HepG2 (cell line): ENCODE data around the gene TBC1D5. TPM values are rescaled to one million over a fixed set of nuclear protein-coding genes. Genes with fewer than 3 reads are reported as not detected.

Experiments
- ATAC-seq: fragments of 200-7000 bp; cut with Tn5 transposase; 3 replicates; pipeline ENCODE4 v1.9.1; 2020; ENCODE audit warnings: mild to moderate bottlenecking, moderate library complexity
- BruUV-seq: library from RNA; stranded (reverse); fragments of 400-500 nt; replicated peaks from 2 replicates; lab custom pipeline; 2021; lab: Mats Ljungman, UMichigan
- CTCF ChIA-PET: fragments of 300-600 bp; formaldehyde crosslinking; extraction: SDS; loops from one replicate; lab custom pipeline; 2021; ENCODE audit warnings: low total read pairs, inconsistent platforms, low intra/inter-chr PET ratio; lab: Yijun Ruan, JAX
- POLR2A ChIA-PET: fragments of 350-600 bp; sonication (Branson Sonifier 250); formaldehyde crosslinking; loops from one replicate; lab custom pipeline; 2020; ENCODE audit warnings: antibody characterized with exemption, inconsistent platforms; lab: Yijun Ruan, JAX
- DNase-seq: peaks from one replicate; pipeline ENCODE4 v3.0.0-alpha.2; 2015; ENCODE audit warnings: low spot score
- FAIRE-seq: peaks from 3 replicates; lab custom pipeline; 2011; peaks lifted over from hg19 to GRCh38; lab: Jason Lieb, UNC
- H2AFZ ChIP-seq: one replicate; pipeline ENCODE4 v1.6.1; 2011; ENCODE audit warnings: low read length, inconsistent platforms
- H3K27ac ChIP-seq: fragments of 300-600 bp; 3 replicates; pipeline ENCODE4 v1.8.0; 2011; ENCODE audit warnings: mixed run types, mild to moderate bottlenecking, mixed read lengths, low read length, inconsistent platforms; ENCODE audit not compliant: insufficient read depth; ENCODE audit errors: extremely low read length
- H3K27me3 ChIP-seq, 2 experiments: fragments of 200-600 bp in 1 of 2; 2 replicates in 1 of 2; 3 replicates in 1 of 2; pipeline versions ENCODE4 v1.6.0 to v1.8.0; 2011; ENCODE audit warnings: low read length in 2 of 2, mild to moderate bottlenecking in 2 of 2, moderate library complexity in 2 of 2, inconsistent platforms in 1 of 2; ENCODE audit not compliant: insufficient read depth in 2 of 2, control insufficient read depth in 1 of 2
- H3K36me3 ChIP-seq, 2 experiments: fragments of 200-600 bp in 1 of 2; replicated peaks in 1 of 2; 2 replicates in 1 of 2; 3 replicates in 1 of 2; pipeline versions ENCODE4 v1.5.1 to v1.8.0; 2011; ENCODE audit warnings: low read length in 2 of 2, inconsistent platforms in 1 of 2; ENCODE audit not compliant: insufficient read depth in 2 of 2, control insufficient read depth in 1 of 2
- H3K4me1 ChIP-seq: 2 replicates; pipeline ENCODE4 v1.5.1; 2012; ENCODE audit warnings: low read length, inconsistent platforms; ENCODE audit not compliant: insufficient read depth
- H3K4me2 ChIP-seq: 2 replicates; pipeline ENCODE4 v1.6.0; 2011; ENCODE audit warnings: low read depth, low read length, inconsistent platforms
- H3K4me3 ChIP-seq, 3 experiments: fragments of 200-600 bp in 1 of 3; sonication (generic), shearing (Covaris generic) in 1 of 3; replicated peaks in 1 of 3; 2 replicates each; pipeline ENCODE4 v1.5.1; 2011 to 2016; ENCODE audit warnings: low read length in 3 of 3, inconsistent platforms in 2 of 3, low read depth in 2 of 3, mild to moderate bottlenecking in 2 of 3, control low read depth in 1 of 3, mixed read lengths in 1 of 3; ENCODE audit not compliant: insufficient read depth in 1 of 3
- H3K79me2 ChIP-seq: one replicate; pipeline ENCODE4 v1.6.1; 2011; ENCODE audit warnings: low read length, inconsistent platforms; ENCODE audit not compliant: insufficient read depth
- H3K9ac ChIP-seq: 2 replicates; pipeline ENCODE4 v1.6.0; 2011; ENCODE audit warnings: mild to moderate bottlenecking, low read depth, low read length, inconsistent platforms; ENCODE audit not compliant: insufficient read depth
- H3K9me3 ChIP-seq: 2 replicates; pipeline ENCODE4 v1.5.1; 2012; ENCODE audit warnings: mild to moderate bottlenecking, low read length
- H4K20me1 ChIP-seq: 2 replicates; pipeline ENCODE4 v1.6.0; 2011; ENCODE audit warnings: inconsistent platforms, mild to moderate bottlenecking, low read length, moderate library complexity; ENCODE audit not compliant: insufficient read depth
- STAT6 ChIP-seq: sonication (generic); formaldehyde crosslinking; IDR thresholded peaks from 2 replicates; pipeline ENCODE4 v1.4.0; 2020; ENCODE audit warnings: missing genetic modification reagents, mild to moderate bottlenecking, borderline replicate concordance
- TBX3 ChIP-seq: fragments of 450-650 bp; IDR thresholded peaks from 2 replicates; pipeline ENCODE4 v1.6.1; 2017; ENCODE audit warnings: antibody characterized with exemption, mild to moderate bottlenecking, inconsistent platforms, borderline replicate concordance
- ZBTB25 ChIP-seq: IDR thresholded peaks from 2 replicates; pipeline ENCODE4 v1.6.1; 2018; ENCODE audit warnings: missing genetic modification reagents
- ZNF251 ChIP-seq: sonication (generic); formaldehyde crosslinking; IDR thresholded peaks from 2 replicates; pipeline ENCODE4 v1.9.0; 2021; ENCODE audit warnings: mild to moderate bottlenecking, missing genetic modification reagents
- ZNF282 ChIP-seq: fragments of 450-650 bp; IDR thresholded peaks from 2 replicates; pipeline ENCODE4 v1.6.1; 2018; ENCODE audit not compliant: partially characterized antibody
- ZNF552 ChIP-seq: sonication (generic); formaldehyde crosslinking; IDR thresholded peaks from 2 replicates; pipeline ENCODE4 v1.9.0; 2022; ENCODE audit warnings: missing genetic modification reagents, mild to moderate bottlenecking, borderline replicate concordance
- ZNF567 ChIP-seq: sonication (generic); formaldehyde crosslinking; IDR thresholded peaks from 2 replicates; pipeline ENCODE4 v1.8.1; 2023; ENCODE audit warnings: mild to moderate bottlenecking, missing genetic modification reagents, borderline replicate concordance
- WGBS: methylation state at CpG from one replicate; pipeline ENCODE4 v1.1.6; 2017; ENCODE audit warnings: low lambda C conversion rate; 5-methylcytosine and 5-hydroxymethylcytosine counted together
- in situ Hi-C: cut with HindIII; loops from 2 replicates; pipeline ENCODE4 v1.10.0; 2017; ENCODE audit warnings: low pct_unique_long_range_greater_than_20kb; ENCODE audit not compliant: extremely low pct_ligation_motif_present
- intact Hi-C: fragments of 100-400 bp; cut with micrococcal nuclease; formaldehyde crosslinking; loops from one replicate; pipeline ENCODE4 v1.10.0; 2022; ENCODE audit not compliant: unreplicated experiment
- polyA plus RNA-seq, 8 experiments: library from polyadenylated mRNA; depleted of rRNA in 3 of 8; stranded (reverse) in 7 of 8; unstranded in 1 of 8; fragments of >200 nt; fragmentation: Illumina TruSeq in 4 of 8; extraction: Trizol in 4 of 8; gene quantifications; 2 replicates each; pipeline versions ENCODE4 v1.2.1 to v1.2.3, GENCODE V29; 2011 to 2016; ENCODE audit warnings: low read depth in 4 of 8, missing spikeins in 1 of 8, mixed read lengths in 1 of 8; ENCODE audit not compliant: insufficient read depth in 1 of 8
- total RNA-seq, 5 experiments: library from RNA; depleted of rRNA; stranded (reverse); fragments of >200 nt; fragmentation: Illumina TruSeq; extraction: Trizol; gene quantifications; 2 replicates each; pipeline ENCODE4 v1.2.3, GENCODE V29; 2016; ENCODE audit warnings: low read depth in 1 of 5
- TF ChIP-seq, protein P1 (sequence below): sonication (generic); formaldehyde crosslinking; IDR thresholded peaks from 2 replicates; pipeline ENCODE4 v1.5.1; 2020; ENCODE audit warnings: missing genetic modification reagents, mild to moderate bottlenecking, borderline replicate concordance
- TF ChIP-seq, protein P2 (sequence below): sonication (generic); formaldehyde crosslinking; IDR thresholded peaks from 2 replicates; pipeline ENCODE4 v1.8.1; 2022; ENCODE audit warnings: mild to moderate bottlenecking, missing genetic modification reagents

The TBC1D5 gene
- total and polyA plus RNA-seq, 2 of the 13 experiments (the other 11 are each of a cell fraction or from before 2014, with no cell fraction given): 19.2 to 33.3 TPM

GRCh38 chr3:17190353-17191078 lies 551.9 kb downstream of the TBC1D5 start:
- Histone ChIP-seq H3K4me1 (no peaks in the 10 kb centered on the region), H3K4me3 (no peak overlapping the region), H3K79me2 (no peaks in the 10 kb centered on the region), H3K9me3 (no peaks in the 10 kb centered on the region), H3K36me3 (peaks cover 0 to 1% of the 10 kb centered on the region in 2 experiments; a peak in 1 of 5 replicates), H3K9ac (no peak overlapping the region), H3K4me2 (no peak overlapping the region), H2AFZ (no peak overlapping the region), H4K20me1 (no peaks in the 10 kb centered on the region), H3K27me3 (no peaks in the 10 kb centered on the region; a peak in 1 of 5 replicates), H3K27ac (no peak overlapping the region)
- no TSS peak for BruUV-seq
- in situ Hi-C loops: no loop called here
- intact Hi-C loops: no loop called here
- ChIA-PET CTCF (no interaction called here), POLR2A (no interaction called here)
- WGBS: 98% methylated on average over 7 of the region's 7 CpGs
- FAIRE-seq: no peak
- TF ChIP-seq, protein P1, sequence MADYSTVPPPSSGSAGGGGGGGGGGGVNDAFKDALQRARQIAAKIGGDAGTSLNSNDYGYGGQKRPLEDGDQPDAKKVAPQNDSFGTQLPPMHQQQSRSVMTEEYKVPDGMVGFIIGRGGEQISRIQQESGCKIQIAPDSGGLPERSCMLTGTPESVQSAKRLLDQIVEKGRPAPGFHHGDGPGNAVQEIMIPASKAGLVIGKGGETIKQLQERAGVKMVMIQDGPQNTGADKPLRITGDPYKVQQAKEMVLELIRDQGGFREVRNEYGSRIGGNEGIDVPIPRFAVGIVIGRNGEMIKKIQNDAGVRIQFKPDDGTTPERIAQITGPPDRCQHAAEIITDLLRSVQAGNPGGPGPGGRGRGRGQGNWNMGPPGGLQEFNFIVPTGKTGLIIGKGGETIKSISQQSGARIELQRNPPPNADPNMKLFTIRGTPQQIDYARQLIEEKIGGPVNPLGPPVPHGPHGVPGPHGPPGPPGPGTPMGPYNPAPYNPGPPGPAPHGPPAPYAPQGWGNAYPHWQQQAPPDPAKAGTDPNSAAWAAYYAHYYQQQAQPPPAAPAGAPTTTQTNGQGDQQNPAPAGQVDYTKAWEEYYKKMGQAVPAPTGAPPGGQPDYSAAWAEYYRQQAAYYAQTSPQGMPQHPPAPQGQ (CRISPR knock-in tag): no peak
- TF ChIP-seq ZNF552 (CRISPR knock-in tag) (no peak), ZNF567 (no peak), ZNF282 (no peak), ZBTB25 (CRISPR knock-in tag) (no peak), TBX3 (no peak), ZNF251 (CRISPR knock-in tag) (no peak), STAT6 (CRISPR knock-in tag) (no peak)
- TF ChIP-seq, protein P2, sequence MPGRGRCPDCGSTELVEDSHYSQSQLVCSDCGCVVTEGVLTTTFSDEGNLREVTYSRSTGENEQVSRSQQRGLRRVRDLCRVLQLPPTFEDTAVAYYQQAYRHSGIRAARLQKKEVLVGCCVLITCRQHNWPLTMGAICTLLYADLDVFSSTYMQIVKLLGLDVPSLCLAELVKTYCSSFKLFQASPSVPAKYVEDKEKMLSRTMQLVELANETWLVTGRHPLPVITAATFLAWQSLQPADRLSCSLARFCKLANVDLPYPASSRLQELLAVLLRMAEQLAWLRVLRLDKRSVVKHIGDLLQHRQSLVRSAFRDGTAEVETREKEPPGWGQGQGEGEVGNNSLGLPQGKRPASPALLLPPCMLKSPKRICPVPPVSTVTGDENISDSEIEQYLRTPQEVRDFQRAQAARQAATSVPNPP (CRISPR knock-in tag): no peak
- ATAC-seq: no peak
- no peak for DNase-seq
